ENCODE results near the gene RPS6KA2. TPM values are rescaled to one million over a fixed set of nuclear protein-coding genes. Genes with fewer than 3 reads are reported as not detected.

Gene RPS6KA2
- total RNA-seq, 1 experiment from 2014 or later = 4.1 TPM

- no peaks in the 10 kb centered on the region for H3K27me3 ChIP-seq (ENCODE audit: control insufficient read depth, insufficient read depth, low read length)
- no peak for DNase-seq (ENCODE audit: low read depth, low spot score)
- no peak for ATAC-seq
- ChIA-PET POLR2A (no interaction called here), CTCF (no interaction called here)
- intact Hi-C loops (cut with micrococcal nuclease; ENCODE audit: unreplicated experiment) (no loop called here), in situ Hi-C loops (cut with HindIII; ENCODE audit: low pct_unique_long_range_greater_than_20kb, low sequenced_read_pairs) (no loop called here)
- H3K4me1 ChIP-seq (ENCODE audit: control insufficient read depth, insufficient read depth, low read length) = no peaks in the 10 kb centered on the region
- no peaks in the 10 kb centered on the region for H3K36me3 ChIP-seq (ENCODE audit: control insufficient read depth, insufficient read depth, low read length)
- H3K4me3 ChIP-seq (ENCODE audit: low read depth in 2 of 2, low read length in 2 of 2) = no peak overlapping the region
- no peak overlapping the region for H3K27ac ChIP-seq (ENCODE audit: low read length)
- H3K9me3 ChIP-seq (ENCODE audit: control insufficient read depth, insufficient read depth, low read depth, low read length) = no peaks in the 10 kb centered on the region
- TF ChIP-seq, protein P1, sequence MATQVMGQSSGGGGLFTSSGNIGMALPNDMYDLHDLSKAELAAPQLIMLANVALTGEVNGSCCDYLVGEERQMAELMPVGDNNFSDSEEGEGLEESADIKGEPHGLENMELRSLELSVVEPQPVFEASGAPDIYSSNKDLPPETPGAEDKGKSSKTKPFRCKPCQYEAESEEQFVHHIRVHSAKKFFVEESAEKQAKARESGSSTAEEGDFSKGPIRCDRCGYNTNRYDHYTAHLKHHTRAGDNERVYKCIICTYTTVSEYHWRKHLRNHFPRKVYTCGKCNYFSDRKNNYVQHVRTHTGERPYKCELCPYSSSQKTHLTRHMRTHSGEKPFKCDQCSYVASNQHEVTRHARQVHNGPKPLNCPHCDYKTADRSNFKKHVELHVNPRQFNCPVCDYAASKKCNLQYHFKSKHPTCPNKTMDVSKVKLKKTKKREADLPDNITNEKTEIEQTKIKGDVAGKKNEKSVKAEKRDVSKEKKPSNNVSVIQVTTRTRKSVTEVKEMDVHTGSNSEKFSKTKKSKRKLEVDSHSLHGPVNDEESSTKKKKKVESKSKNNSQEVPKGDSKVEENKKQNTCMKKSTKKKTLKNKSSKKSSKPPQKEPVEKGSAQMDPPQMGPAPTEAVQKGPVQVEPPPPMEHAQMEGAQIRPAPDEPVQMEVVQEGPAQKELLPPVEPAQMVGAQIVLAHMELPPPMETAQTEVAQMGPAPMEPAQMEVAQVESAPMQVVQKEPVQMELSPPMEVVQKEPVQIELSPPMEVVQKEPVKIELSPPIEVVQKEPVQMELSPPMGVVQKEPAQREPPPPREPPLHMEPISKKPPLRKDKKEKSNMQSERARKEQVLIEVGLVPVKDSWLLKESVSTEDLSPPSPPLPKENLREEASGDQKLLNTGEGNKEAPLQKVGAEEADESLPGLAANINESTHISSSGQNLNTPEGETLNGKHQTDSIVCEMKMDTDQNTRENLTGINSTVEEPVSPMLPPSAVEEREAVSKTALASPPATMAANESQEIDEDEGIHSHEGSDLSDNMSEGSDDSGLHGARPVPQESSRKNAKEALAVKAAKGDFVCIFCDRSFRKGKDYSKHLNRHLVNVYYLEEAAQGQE (IDR thresholded peaks at IDR 0.05; ENCODE audit: insufficient read depth in 1 of 2, low read depth in 2 of 2, low read length in 1 of 2) = no peak
- TF ChIP-seq, protein P2, sequence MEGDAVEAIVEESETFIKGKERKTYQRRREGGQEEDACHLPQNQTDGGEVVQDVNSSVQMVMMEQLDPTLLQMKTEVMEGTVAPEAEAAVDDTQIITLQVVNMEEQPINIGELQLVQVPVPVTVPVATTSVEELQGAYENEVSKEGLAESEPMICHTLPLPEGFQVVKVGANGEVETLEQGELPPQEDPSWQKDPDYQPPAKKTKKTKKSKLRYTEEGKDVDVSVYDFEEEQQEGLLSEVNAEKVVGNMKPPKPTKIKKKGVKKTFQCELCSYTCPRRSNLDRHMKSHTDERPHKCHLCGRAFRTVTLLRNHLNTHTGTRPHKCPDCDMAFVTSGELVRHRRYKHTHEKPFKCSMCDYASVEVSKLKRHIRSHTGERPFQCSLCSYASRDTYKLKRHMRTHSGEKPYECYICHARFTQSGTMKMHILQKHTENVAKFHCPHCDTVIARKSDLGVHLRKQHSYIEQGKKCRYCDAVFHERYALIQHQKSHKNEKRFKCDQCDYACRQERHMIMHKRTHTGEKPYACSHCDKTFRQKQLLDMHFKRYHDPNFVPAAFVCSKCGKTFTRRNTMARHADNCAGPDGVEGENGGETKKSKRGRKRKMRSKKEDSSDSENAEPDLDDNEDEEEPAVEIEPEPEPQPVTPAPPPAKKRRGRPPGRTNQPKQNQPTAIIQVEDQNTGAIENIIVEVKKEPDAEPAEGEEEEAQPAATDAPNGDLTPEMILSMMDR (IDR thresholded peaks at IDR 0.05) = no peak
- no peak for TF ChIP-seq POLR2AphosphoS5 (IDR thresholded peaks at IDR 0.05; ENCODE audit: low read depth, low read length)
- no peak for TF ChIP-seq SIN3A (IDR thresholded peaks at IDR 0.05; ENCODE audit: borderline replicate concordance, insufficient read depth, low read depth, low read length)
- TF ChIP-seq TCF7L2 (IDR thresholded peaks at IDR 0.05; ENCODE audit: low read depth, low read length) = no peak
- BruUV-seq (replicated peaks) = no TSS peak
Observed at GRCh38 chr6:166408936-166409755, 217.9 kb downstream of the RPS6KA2 start.

DNA sequence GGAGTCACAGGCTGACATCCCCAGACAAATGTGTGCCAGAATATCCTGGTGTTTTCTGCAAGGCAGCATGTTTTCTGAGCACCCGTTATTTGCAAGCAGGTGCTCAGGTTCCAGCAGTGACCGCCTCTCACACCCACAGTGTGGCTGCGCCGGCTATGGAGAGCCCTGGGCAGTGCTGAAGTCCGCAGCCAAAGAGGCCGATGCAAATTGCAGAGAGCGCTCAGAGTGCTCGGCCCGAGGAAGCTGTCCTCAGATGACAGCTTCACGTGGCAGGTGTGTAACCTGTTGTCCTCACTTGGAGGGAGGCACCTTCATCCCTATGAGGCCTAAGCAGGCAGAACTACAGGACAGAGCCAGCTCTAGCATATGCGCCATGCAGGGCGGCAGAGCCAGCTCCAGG lies 220.9 kb downstream of the RPS6KA2 start:
- ATAC-seq (no peak), DNase-seq (ENCODE audit: low read depth, low spot score) (no peak)
- POLR2A ChIA-PET = no interaction called here
- CTCF ChIA-PET = no interaction called here
- Histone ChIP-seq H3K9me3 (ENCODE audit: control insufficient read depth, insufficient read depth, low read depth, low read length) (no peaks in the 10 kb centered on the region), H3K4me3 (ENCODE audit: low read depth in 2 of 2, low read length in 2 of 2) (no peak overlapping the region), H3K27me3 (ENCODE audit: control insufficient read depth, insufficient read depth, low read length) (no peaks in the 10 kb centered on the region), H3K27ac (ENCODE audit: low read length) (no peak overlapping the region), H3K36me3 (ENCODE audit: control insufficient read depth, insufficient read depth, low read length) (no peaks in the 10 kb centered on the region), H3K4me1 (ENCODE audit: control insufficient read depth, insufficient read depth, low read length) (no peaks in the 10 kb centered on the region)
- TF ChIP-seq TCF7L2 (IDR thresholded peaks at IDR 0.05; ENCODE audit: low read depth, low read length) (no peak), POLR2AphosphoS5 (IDR thresholded peaks at IDR 0.05; ENCODE audit: low read depth, low read length) (no peak), SIN3A (IDR thresholded peaks at IDR 0.05; ENCODE audit: borderline replicate concordance, insufficient read depth, low read depth, low read length) (no peak)
- TF ChIP-seq, protein P1 (IDR thresholded peaks at IDR 0.05; ENCODE audit: insufficient read depth in 1 of 2, low read depth in 2 of 2, low read length in 1 of 2) = no peak
- TF ChIP-seq, protein P2 (IDR thresholded peaks at IDR 0.05) = no peak
- intact Hi-C loops (cut with micrococcal nuclease; ENCODE audit: unreplicated experiment) = no loop called here
- BruUV-seq (replicated peaks) = no TSS peak
- in situ Hi-C loops (cut with HindIII; ENCODE audit: low pct_unique_long_range_greater_than_20kb, low sequenced_read_pairs) = no loop called here

Measured in Panc1 (cell line).